Chondrocyte (in vitro differentiated cells): ENCODE results near the gene CCDC183. TPM values are rescaled to one million over a fixed set of nuclear protein-coding genes. Genes with fewer than 3 reads are reported as not detected.
"Not testable (repeated sequence)": the region's sequence is repeated elsewhere in the genome, so short reads cannot be mapped to it uniquely, and the experiment has no call there.

Source experiments
- DNase-seq: peaks from one replicate; pipeline ENCODE4 v3.0.0; 2021; ENCODE audit warnings: mixed read lengths, low spot score
- H3K27ac Mint-ChIP-seq: one replicate; pipeline ENCODE4 v1.8.0; 2021; ENCODE audit warnings: mild to moderate bottlenecking, moderate library complexity, mixed read lengths; ENCODE audit not compliant: unreplicated experiment
- H3K27me3 Mint-ChIP-seq: 2 replicates; pipeline ENCODE4 v1.8.0; 2021; ENCODE audit warnings: low read depth, mixed read lengths
- H3K36me3 Mint-ChIP-seq: 2 replicates; pipeline ENCODE4 v1.8.0; 2021; ENCODE audit warnings: low read depth, mixed read lengths
- H3K4me1 Mint-ChIP-seq: 2 replicates; pipeline ENCODE4 v1.8.0; 2021; ENCODE audit warnings: low read depth, mild to moderate bottlenecking, mixed read lengths
- H3K4me3 Mint-ChIP-seq: one replicate; pipeline ENCODE4 v1.8.0; 2021; ENCODE audit warnings: mild to moderate bottlenecking, moderate library complexity, mixed read lengths; ENCODE audit not compliant: unreplicated experiment
- H3K9me3 Mint-ChIP-seq: 2 replicates; pipeline ENCODE4 v1.8.0; 2021; ENCODE audit warnings: low read depth, mixed read lengths
- total RNA-seq: library from RNA; stranded (reverse); gene quantifications from 3 replicates; pipeline ENCODE4 v1.2.1, GENCODE V29; 2021
- TF ChIP-seq, protein P1 (sequence below): fragments of 200-600 bp; sonication (generic); IDR thresholded peaks from 2 replicates; pipeline ENCODE4 v1.5.0; 2021; ENCODE audit warnings: antibody characterized with exemption, mild to moderate bottlenecking, moderate library complexity

The CCDC183 gene
- total RNA-seq, 1 donor from 2014 or later, result 1.5 TPM

GRCh38 chr9:136760834-136761544, 35.1 kb upstream of the CCDC183 start:
- DNase-seq, result peak; percentile 80
- H3K4me1 Mint-ChIP-seq, H3K36me3 Mint-ChIP-seq, H3K27me3 Mint-ChIP-seq, H3K9me3 Mint-ChIP-seq, H3K4me3 Mint-ChIP-seq, H3K27ac Mint-ChIP-seq: not testable (repeated sequence)
- TF ChIP-seq, protein P1, sequence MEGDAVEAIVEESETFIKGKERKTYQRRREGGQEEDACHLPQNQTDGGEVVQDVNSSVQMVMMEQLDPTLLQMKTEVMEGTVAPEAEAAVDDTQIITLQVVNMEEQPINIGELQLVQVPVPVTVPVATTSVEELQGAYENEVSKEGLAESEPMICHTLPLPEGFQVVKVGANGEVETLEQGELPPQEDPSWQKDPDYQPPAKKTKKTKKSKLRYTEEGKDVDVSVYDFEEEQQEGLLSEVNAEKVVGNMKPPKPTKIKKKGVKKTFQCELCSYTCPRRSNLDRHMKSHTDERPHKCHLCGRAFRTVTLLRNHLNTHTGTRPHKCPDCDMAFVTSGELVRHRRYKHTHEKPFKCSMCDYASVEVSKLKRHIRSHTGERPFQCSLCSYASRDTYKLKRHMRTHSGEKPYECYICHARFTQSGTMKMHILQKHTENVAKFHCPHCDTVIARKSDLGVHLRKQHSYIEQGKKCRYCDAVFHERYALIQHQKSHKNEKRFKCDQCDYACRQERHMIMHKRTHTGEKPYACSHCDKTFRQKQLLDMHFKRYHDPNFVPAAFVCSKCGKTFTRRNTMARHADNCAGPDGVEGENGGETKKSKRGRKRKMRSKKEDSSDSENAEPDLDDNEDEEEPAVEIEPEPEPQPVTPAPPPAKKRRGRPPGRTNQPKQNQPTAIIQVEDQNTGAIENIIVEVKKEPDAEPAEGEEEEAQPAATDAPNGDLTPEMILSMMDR, result peak; percentile 78

- TF ChIP-seq, protein P1, result no peak
- no peaks in the 10 kb centered on the region for H3K36me3 Mint-ChIP-seq
- no peak overlapping the region for H3K27ac Mint-ChIP-seq
- H3K4me1 Mint-ChIP-seq, result peaks cover 3% of the 10 kb centered on the region
- no peaks in the 10 kb centered on the region for H3K9me3 Mint-ChIP-seq
- no peaks in the 10 kb centered on the region for H3K27me3 Mint-ChIP-seq
- H3K4me3 Mint-ChIP-seq, result no peak overlapping the region
- peak; percentile 62 for DNase-seq
These were observed 34.6 kb upstream of the CCDC183 start for GRCh38 chr9:136761545-136761981.

DNA sequence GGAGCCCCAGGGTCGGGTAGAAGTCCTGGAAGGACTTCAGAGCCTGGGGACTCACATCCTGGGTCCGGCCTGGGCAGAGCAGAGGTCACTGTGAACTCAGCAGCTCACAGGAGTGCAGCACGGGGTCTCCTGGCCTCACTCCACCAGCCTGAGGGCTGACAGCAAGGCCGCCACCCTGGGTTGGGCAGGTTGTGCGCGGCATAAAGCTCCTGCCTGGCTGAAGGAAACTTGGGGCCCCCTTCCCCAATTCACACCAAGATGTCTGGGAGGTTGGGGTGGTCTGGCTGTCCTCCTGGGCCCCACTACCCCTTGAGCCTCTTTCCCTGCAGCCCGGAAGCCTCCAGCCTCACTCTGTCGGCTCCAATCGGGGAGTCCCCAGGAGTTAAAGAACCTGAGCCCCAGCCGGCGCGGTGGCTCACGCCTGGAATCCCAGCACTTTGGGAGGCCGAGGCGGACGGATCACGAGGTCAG, 33.9 kb upstream of the CCDC183 start:
- Mint-ChIP-seq H3K27ac (no peak overlapping the region), H3K4me1 (peaks cover 3% of the 10 kb centered on the region), H3K27me3 (peaks cover 7% of the 10 kb centered on the region), H3K4me3 (no peak overlapping the region), H3K36me3 (no peaks in the 10 kb centered on the region), H3K9me3 (no peaks in the 10 kb centered on the region)
- peak; percentile 77 for DNase-seq
- TF ChIP-seq, protein P1, result no peak

- Mint-ChIP-seq H3K36me3 (no peaks in the 10 kb centered on the region), H3K9me3 (no peaks in the 10 kb centered on the region), H3K27me3 (peaks cover 12% of the 10 kb centered on the region), H3K4me3 (no peak overlapping the region), H3K4me1 (peaks cover 3% of the 10 kb centered on the region), H3K27ac (no peak overlapping the region)
- TF ChIP-seq, protein P1, result no peak
- DNase-seq, result peak; percentile 91
These were observed 33.1 kb upstream of the CCDC183 start for GRCh38 chr9:136762915-136763648.

- TF ChIP-seq, protein P1, result no peak
- H3K27ac Mint-ChIP-seq, result no peak overlapping the region
- H3K4me3 Mint-ChIP-seq, result no peak overlapping the region
- peaks cover 13% of the 10 kb centered on the region for H3K27me3 Mint-ChIP-seq
- DNase-seq, result peak; percentile 87
- H3K36me3 Mint-ChIP-seq, result no peaks in the 10 kb centered on the region
- peaks cover 3% of the 10 kb centered on the region for H3K4me1 Mint-ChIP-seq
- no peaks in the 10 kb centered on the region for H3K9me3 Mint-ChIP-seq
These were observed 32.5 kb upstream of the CCDC183 start for GRCh38 chr9:136763649-136764035.
